Measurements from ENCODE around the gene EPS8L3. TPM values are rescaled to one million over a fixed set of nuclear protein-coding genes. Genes with fewer than 3 reads are reported as not detected.

The EPS8L3 gene
- total RNA-seq, 1 donor from 2014 or later = 0.11 TPM

DNA sequence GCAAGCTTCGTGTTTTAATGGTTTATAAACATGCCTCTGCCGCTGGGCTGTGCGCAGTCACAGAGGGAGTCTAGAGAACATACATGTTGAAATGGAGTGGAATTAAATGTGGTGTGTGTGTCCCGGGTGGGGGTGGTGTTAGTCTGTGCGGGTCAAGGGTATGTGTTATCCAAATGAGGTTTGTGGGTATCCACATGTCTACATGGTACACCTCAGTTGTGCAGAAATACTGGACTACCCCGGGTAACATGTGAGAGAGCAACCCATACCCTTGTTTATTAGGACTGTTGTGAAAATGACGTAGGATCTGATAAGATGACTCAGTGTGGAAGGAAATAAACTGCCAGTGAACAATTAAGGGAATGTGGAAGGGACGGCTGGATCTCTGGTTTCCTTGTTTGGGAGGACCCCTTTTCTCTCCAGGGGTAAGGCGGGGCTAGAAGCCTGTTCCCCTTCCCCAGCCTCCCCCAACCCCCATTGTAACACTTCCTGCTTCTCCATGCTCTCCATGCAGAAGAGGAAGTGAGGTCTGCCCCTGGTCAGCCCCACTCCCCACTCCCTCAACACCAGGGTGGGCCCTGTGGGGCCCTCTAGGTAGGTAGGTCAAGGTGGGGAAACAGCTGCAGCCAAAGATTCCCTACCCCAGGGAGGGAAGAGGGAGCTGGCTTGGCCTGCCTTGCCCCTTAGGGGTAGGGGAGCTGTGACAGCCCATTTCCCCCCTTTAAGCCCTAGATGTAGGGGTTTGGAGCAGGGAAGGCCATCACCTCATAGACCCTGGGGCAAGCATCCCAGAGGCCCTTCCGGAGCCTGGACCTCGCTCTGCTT lies 690 bp downstream of the EPS8L3 start:
- peak; percentile 14 for DNase-seq
- intact Hi-C loops (cut with micrococcal nuclease) = no loop called here
- H3K27ac ChIP-seq (replicated peaks) = no peak overlapping the region

DNA sequence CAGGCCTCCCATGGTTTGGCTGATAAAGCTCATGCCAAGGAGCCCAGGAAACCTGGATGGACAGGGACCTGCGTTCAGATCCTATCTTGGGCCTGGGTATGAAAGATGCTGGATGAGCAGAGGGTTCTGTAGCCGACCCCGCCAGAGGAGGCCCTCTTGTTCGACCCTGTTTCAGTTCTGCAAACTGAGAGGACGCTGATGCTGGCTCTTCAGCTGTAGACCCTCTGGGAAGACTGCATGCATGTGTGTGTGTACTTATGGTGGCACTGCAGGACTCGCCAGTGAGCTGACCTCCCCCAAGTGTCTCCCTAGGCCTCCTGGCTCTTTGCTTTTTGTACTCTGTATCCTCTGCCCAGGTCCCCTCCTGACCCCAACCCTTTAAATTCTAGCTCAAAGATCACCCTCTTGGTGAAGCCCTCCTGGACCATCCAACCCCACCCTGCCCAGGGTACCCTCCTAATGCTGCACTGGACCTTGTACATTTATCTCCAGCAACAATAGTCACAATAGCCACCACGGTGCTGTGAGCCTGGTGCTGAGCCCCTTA lies 1.6 kb downstream of the EPS8L3 start:
- H3K9me3 ChIP-seq (replicated peaks) = no peaks in the 10 kb centered on the region
- peak; percentile 5 for DNase-seq
- H3K27ac ChIP-seq (replicated peaks) = no peak overlapping the region
- no peaks in the 10 kb centered on the region for H3K36me3 ChIP-seq
- H3K27me3 ChIP-seq (ENCODE audit: low read depth) = no peaks in the 10 kb centered on the region
- no peak overlapping the region for H3K4me3 ChIP-seq
- TF ChIP-seq, protein P1, sequence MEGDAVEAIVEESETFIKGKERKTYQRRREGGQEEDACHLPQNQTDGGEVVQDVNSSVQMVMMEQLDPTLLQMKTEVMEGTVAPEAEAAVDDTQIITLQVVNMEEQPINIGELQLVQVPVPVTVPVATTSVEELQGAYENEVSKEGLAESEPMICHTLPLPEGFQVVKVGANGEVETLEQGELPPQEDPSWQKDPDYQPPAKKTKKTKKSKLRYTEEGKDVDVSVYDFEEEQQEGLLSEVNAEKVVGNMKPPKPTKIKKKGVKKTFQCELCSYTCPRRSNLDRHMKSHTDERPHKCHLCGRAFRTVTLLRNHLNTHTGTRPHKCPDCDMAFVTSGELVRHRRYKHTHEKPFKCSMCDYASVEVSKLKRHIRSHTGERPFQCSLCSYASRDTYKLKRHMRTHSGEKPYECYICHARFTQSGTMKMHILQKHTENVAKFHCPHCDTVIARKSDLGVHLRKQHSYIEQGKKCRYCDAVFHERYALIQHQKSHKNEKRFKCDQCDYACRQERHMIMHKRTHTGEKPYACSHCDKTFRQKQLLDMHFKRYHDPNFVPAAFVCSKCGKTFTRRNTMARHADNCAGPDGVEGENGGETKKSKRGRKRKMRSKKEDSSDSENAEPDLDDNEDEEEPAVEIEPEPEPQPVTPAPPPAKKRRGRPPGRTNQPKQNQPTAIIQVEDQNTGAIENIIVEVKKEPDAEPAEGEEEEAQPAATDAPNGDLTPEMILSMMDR (IDR thresholded peaks at IDR 0.05; ENCODE audit: borderline replicate concordance) = no peak
- peaks cover 10% of the 10 kb centered on the region for H3K4me1 ChIP-seq
- intact Hi-C loops (cut with micrococcal nuclease) = no loop called here

More for the DNA sequence above, 690 bp downstream of the EPS8L3 start:
- Histone ChIP-seq H3K27me3 (ENCODE audit: low read depth) (no peaks in the 10 kb centered on the region), H3K4me3 (no peak overlapping the region), H3K36me3 (no peaks in the 10 kb centered on the region), H3K4me1 (peaks cover 19% of the 10 kb centered on the region), H3K9me3 (replicated peaks) (no peaks in the 10 kb centered on the region)
- TF ChIP-seq, protein P1 (IDR thresholded peaks at IDR 0.05; ENCODE audit: borderline replicate concordance) = no peak

DNA sequence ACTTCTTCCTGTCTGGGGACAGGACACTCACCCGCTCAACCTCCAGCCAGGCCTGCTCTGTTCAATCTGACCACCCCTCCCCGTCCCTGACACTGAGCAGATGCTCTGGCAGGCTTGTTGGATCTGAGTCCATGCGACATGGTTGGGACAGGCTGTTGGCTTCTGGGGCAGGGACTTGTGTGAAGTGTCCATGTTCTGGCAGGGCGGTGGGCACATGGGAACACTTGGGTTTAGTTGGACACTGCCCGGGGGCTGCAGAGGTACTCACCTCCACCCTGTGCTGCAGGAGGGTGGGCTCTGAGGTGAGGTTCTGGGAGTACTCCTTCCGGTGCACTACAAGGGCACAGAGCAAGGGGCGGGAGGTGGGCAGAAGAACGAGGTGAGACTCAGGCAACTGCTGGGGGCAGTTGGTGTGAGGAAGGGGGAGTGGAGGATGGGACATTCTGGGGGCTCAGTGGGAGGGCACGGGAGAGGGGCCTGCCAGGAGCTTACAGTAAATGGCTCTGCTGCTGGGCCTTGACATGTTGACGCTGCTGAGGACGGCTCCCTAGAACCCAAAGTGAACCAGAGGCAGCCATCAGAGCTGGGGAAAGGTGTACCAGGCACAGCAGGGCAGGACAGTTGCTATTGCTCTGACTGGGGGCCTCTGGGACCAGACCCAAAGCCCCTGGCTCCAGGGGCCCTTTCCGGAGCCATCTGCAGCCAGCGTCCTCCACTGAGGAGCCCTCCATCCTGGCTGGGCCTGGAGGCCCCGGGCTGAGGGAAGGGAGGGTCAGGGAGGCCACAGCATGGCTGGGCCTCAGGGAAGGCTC lies 2.3 kb downstream of the EPS8L3 start:
- peaks cover 3% of the 10 kb centered on the region for H3K4me1 ChIP-seq
- no peaks in the 10 kb centered on the region for H3K36me3 ChIP-seq
- peak; percentile 42 for DNase-seq
- H3K27me3 ChIP-seq (ENCODE audit: low read depth) = no peaks in the 10 kb centered on the region
- H3K27ac ChIP-seq (replicated peaks) = no peak overlapping the region
- intact Hi-C loops (cut with micrococcal nuclease) = no loop called here
- TF ChIP-seq, protein P1 (IDR thresholded peaks at IDR 0.05; ENCODE audit: borderline replicate concordance) = no peak
- no peak overlapping the region for H3K4me3 ChIP-seq
- H3K9me3 ChIP-seq (replicated peaks) = no peaks in the 10 kb centered on the region

DNA sequence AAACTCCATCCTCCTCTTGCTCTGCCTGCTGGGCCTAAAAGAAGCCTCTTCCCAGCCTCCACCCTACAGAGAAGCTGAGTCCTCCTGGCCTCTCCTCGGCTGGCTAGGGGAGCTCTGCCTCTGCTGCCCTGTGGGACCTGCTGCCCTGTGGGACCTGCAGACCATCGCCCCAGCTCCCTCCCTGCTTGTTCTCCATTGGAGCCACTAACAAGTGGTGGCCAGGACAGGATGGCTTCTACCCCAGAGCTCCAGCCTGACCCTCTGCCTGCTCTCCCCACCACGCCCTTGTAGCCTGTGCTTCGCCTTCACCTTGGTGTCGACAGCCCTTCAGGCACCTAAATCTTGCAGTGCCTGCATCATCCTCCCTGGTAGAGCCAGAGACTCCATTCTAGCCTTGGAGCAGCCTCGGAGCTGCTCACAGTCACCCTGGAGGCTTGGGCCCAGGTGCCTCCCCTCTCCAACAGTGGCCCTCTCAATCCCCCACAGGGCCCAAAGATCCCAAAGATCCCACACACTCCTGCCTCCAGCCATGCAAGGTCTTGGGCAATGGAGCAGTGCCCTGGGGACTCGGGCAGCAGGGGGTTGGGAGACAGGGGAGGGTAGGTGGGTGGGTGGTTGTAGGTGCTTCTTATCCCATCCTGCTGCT lies 3.0 kb downstream of the EPS8L3 start:
- no peaks in the 10 kb centered on the region for H3K27me3 ChIP-seq (ENCODE audit: low read depth)
- H3K36me3 ChIP-seq = no peaks in the 10 kb centered on the region
- H3K27ac ChIP-seq (replicated peaks) = no peak overlapping the region
- no peak overlapping the region for H3K4me3 ChIP-seq
- no peaks in the 10 kb centered on the region for H3K4me1 ChIP-seq
- TF ChIP-seq, protein P1 (IDR thresholded peaks at IDR 0.05; ENCODE audit: borderline replicate concordance) = no peak
- DNase-seq = no peak
- H3K9me3 ChIP-seq (replicated peaks) = no peaks in the 10 kb centered on the region
- intact Hi-C loops (cut with micrococcal nuclease) = no loop called here
